ENCODE results near the gene RASA3. TPM values are rescaled to one million over a fixed set of nuclear protein-coding genes. Genes with fewer than 3 reads are reported as not detected.

The RASA3 gene
- total and polyA plus RNA-seq, 2 of the 8 experiments (the other 6 are each of a cell fraction or from before 2014, with no cell fraction given) = 7.5 to 21.9 TPM

DNA sequence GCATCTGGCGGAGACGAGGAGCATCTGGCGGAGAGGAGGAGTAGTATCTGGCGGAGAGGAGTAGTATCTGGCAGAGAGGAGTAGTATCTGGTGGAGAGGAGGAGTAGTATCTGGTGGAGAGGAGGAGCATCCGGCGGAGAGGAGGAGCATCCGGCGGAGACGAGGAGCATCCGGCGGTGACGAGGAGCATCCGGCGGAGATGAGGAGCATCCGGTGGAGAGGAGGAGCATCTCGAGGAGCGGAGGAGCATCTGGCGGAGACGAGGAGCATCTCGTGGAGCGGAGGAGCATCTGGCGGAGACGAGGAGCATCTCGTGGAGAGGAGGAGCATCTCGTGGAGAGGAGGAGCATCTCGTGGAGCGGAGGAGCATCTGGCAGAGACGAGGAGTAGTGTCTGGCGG, 177.2 kb downstream of the RASA3 start:
- Histone ChIP-seq H3K9ac (replicated peaks in 1 of 4; ENCODE audit: extremely low read depth in 1 of 4, low read depth in 3 of 4, low read length in 3 of 4) (no peak overlapping the region), H3K79me1 (ENCODE audit: low read depth, low read length) (no peaks in the 10 kb centered on the region; the same call in 1 of the 2 replicates), H4K8ac (ENCODE audit: extremely low read depth, insufficient read depth, low read length) (no peak overlapping the region), H3K56ac (replicated peaks; ENCODE audit: insufficient read length, low read depth, low read length) (no peak overlapping the region), H4K5ac (ENCODE audit: insufficient read length, low read depth, low read length) (no peak overlapping the region), H3K27ac (ENCODE audit: low read depth, low read length) (no peak overlapping the region), H3K14ac (ENCODE audit: insufficient read length) (no peak overlapping the region), H3K4ac (replicated peaks; ENCODE audit: insufficient read length, low read depth, low read length) (no peak overlapping the region), H3K23me2 (ENCODE audit: low read depth, low read length) (no peaks in the 10 kb centered on the region), H3K18ac (ENCODE audit: extremely low read depth, low read length) (no peak overlapping the region), H2BK5ac (ENCODE audit: low read depth, low read length) (no peak overlapping the region), H3K4me2 (ENCODE audit: insufficient read depth in 1 of 2, low read depth in 2 of 2, low read length in 2 of 2) (no peak overlapping the region), H2AK5ac (ENCODE audit: low read depth, low read length) (no peak overlapping the region), H3K4me3 (ENCODE audit: extremely low read depth in 1 of 4, insufficient read depth in 2 of 4, low read depth in 3 of 4, low read length in 4 of 4) (no peak overlapping the region), H3K27me3 (replicated peaks in 1 of 4; ENCODE audit: control insufficient read depth in 3 of 4, extremely low read depth in 1 of 4, insufficient read depth in 3 of 4, low read length in 3 of 4) (no peaks in the 10 kb centered on the region), H3K4me1 (replicated peaks in 1 of 4; ENCODE audit: control insufficient read depth in 3 of 4, insufficient read depth in 4 of 4, low read length in 3 of 4) (peaks cover 0 to 2% (median 0%) of the 10 kb centered on the region in 4 experiments; a peak in 1 of 7 replicates), H2BK12ac (ENCODE audit: low read depth, low read length) (no peak overlapping the region), H3K9me3 (ENCODE audit: insufficient read depth in 2 of 2, low read depth in 1 of 2, low read length in 1 of 2) (peaks cover 14 to 52% of the 10 kb centered on the region in 2 experiments; a peak in 3 of 4 replicates), H2AFZ (ENCODE audit: low read length) (no peak overlapping the region), H2BK120ac (replicated peaks; ENCODE audit: low read depth, low read length) (no peak overlapping the region), H3K79me2 (ENCODE audit: control insufficient read depth in 1 of 2, insufficient read depth in 2 of 2, low read length in 2 of 2) (no peaks in the 10 kb centered on the region), H2BK20ac (ENCODE audit: low read length) (no peak overlapping the region), H4K20me1 (replicated peaks in 1 of 2; ENCODE audit: control insufficient read depth in 1 of 2, insufficient read depth in 2 of 2, low read length in 2 of 2) (no peaks in the 10 kb centered on the region), H4K91ac (replicated peaks; ENCODE audit: insufficient read length, low read length) (no peak overlapping the region), H2BK15ac (ENCODE audit: low read length) (no peak overlapping the region), H3K23ac (ENCODE audit: insufficient read length) (no peak overlapping the region), H3K36me3 (ENCODE audit: control insufficient read depth in 2 of 4, insufficient read depth in 4 of 4, low read length in 3 of 4) (no peaks in the 10 kb centered on the region)
- ChIA-PET POLR2A (ENCODE audit: partially characterized antibody) (no interaction called here), CTCF (ENCODE audit: partially characterized antibody) (interaction anchor here (1.0 kb wide), 1 partner anchor 30 kb away, joined by 3 read pairs; no protein-coding TSS in a partner anchor)
- DNase-seq (ENCODE audit: low read depth in 1 of 2, low spot score in 2 of 2) (no peak), FAIRE-seq (no peak)
- 88% methylated on average over 19 of the region's 29 CpGs; no CpG with 5 or more reads in 1 of the 2 experiments for WGBS, 2 experiments (ENCODE audit: extremely low coverage in 1 of 2, insufficient coverage in 1 of 2, insufficient read length in 1 of 2, insufficient replicate concordance in 2 of 2, low coverage in 1 of 2, low lambda C conversion rate in 2 of 2, missing lambda C conversion rate in 1 of 2)
